Spleen (tissue), 11 donors: Measurements from ENCODE around the gene TCF20. TPM values are rescaled to one million over a fixed set of nuclear protein-coding genes. Genes with fewer than 3 reads are reported as not detected.
A peak's percentile ranks its signal among the peaks of the same experiment; 100 is the strongest.

Source experiments
- DNase-seq: peaks from one replicate; pipeline ENCODE4 v3.0.0-alpha.2; 2020
- H3K27ac ChIP-seq, 8 donors: fragments of 200-600 bp; sonication (generic) in 7 of 8; 1 replicate in 4 of 8; 2 replicates in 4 of 8; pipeline versions ENCODE4 v1.5.0 to v1.8.0; 2016 to 2021; ENCODE audit warnings: inconsistent platforms in 4 of 8, mild to moderate bottlenecking in 4 of 8, moderate library complexity in 1 of 8
- H3K27me3 ChIP-seq, 7 donors: fragments of 200-600 bp; sonication (generic) in 6 of 7; replicated peaks in 1 of 7; 1 replicate in 4 of 7; 2 replicates in 3 of 7; pipeline versions ENCODE4 v1.5.0 to v1.8.0; 2016 to 2021; ENCODE audit warnings: inconsistent platforms in 3 of 7, mild to moderate bottlenecking in 1 of 7
- H3K36me3 ChIP-seq, 6 donors: fragments of 200-600 bp; sonication (generic) in 5 of 6; 1 replicate in 4 of 6; 2 replicates in 2 of 6; pipeline versions ENCODE4 v1.5.0 to v1.8.0; 2016 to 2021; ENCODE audit warnings: inconsistent platforms in 2 of 6
- H3K4me1 ChIP-seq, 6 donors: fragments of 200-600 bp; sonication (generic) in 5 of 6; 1 replicate in 3 of 6; 2 replicates in 3 of 6; pipeline versions ENCODE4 v1.5.0 to v1.8.0; 2016 to 2021; ENCODE audit warnings: inconsistent platforms in 3 of 6
- H3K4me3 ChIP-seq, 8 donors: fragments of 200-600 bp; sonication (generic) in 7 of 8; 1 replicate in 4 of 8; 2 replicates in 4 of 8; pipeline versions ENCODE4 v1.5.0 to v1.8.0; 2016 to 2021; ENCODE audit warnings: inconsistent platforms in 4 of 8, mild to moderate bottlenecking in 4 of 8, moderate library complexity in 2 of 8
- H3K9me3 ChIP-seq, 8 donors: fragments of 200-600 bp; sonication (generic) in 7 of 8; 1 replicate in 4 of 8; 2 replicates in 4 of 8; pipeline versions ENCODE4 v1.5.0 to v1.8.0; 2016 to 2021; ENCODE audit warnings: inconsistent platforms in 4 of 8
- POLR2A ChIP-seq, 3 donors: fragments of 450-650 bp; IDR thresholded peaks; one replicate each; pipeline ENCODE4 v1.5.1; 2017; ENCODE audit warnings: antibody characterized with exemption in 3 of 3, mild to moderate bottlenecking in 1 of 3
- POLR2AphosphoS5 ChIP-seq, 3 donors: sonication (generic); formaldehyde crosslinking; IDR thresholded peaks; one replicate each; pipeline ENCODE4 v1.5.1; 2017; ENCODE audit warnings: antibody characterized with exemption in 3 of 3
- WGBS, 5 donors: extraction: QIAGEN DNeasy Blood & Tissue Kit in 3 of 5; methylation state at CpG; one replicate each; pipeline versions ENCODE4 v1.1.5 to v1.1.7; 2013 to 2018; 5-methylcytosine and 5-hydroxymethylcytosine counted together
- intact Hi-C: fragments of 100-400 bp; cut with DNase I; formaldehyde crosslinking; loops from one replicate; pipeline ENCODE4 v1.15.0; 2023; ENCODE audit warnings: low total_unique reads
- polyA plus RNA-seq, 3 donors: library from polyadenylated mRNA; stranded (reverse); fragments of 200-250 nt; gene quantifications; one replicate each; pipeline ENCODE4 v1.2.1, GENCODE V29; 2013
- total RNA-seq, 7 donors: library from RNA; depleted of rRNA in 3 of 7; stranded (reverse); fragments of >200 nt in 3 of 7; fragmentation: NEBNext Ultra II Directional in 4 of 7; extraction: Animal tissue kit (Norgen Biotek cat#: 25700) in 4 of 7; gene quantifications; one replicate each; pipeline versions ENCODE4 v1.1.0 to v1.2.1, GENCODE V29; 2016 to 2021
- TF ChIP-seq, protein P1 (sequence below), 11 experiments: fragments of 200-600 bp in 7 of 11; fragments of 450-650 bp in 4 of 11; sonication (generic) in 4 of 11; IDR thresholded peaks in 8 of 11; conservative IDR thresholded peaks in 3 of 11; 1 replicate in 7 of 11; 2 replicates in 4 of 11; pipeline versions ENCODE4 v1.4.0 to v1.8.0; 2016 to 2021; ENCODE audit warnings: antibody characterized with exemption in 11 of 11, inconsistent platforms in 4 of 11, mild to moderate bottlenecking in 1 of 11
- donor health status: healthy with polysubstance abuse.
- donor health status: DM: no; HTN: no; CAD: no; lungs with moderate emphysema.
- donor health status: DM: no; HTN: no; CAD: no.
- donor health status: Bipolar disorder and iron deficiency.
- donor health status: healthy.
- donor health status: DM: no; HTN: no; CAD: no.
- donor health status: DM: yes; HTN: yes; CAD: no.

TCF20 gene
- total and polyA plus RNA-seq, 10 donors: 4.4 to 54.1 (median 41.9) TPM

DNA sequence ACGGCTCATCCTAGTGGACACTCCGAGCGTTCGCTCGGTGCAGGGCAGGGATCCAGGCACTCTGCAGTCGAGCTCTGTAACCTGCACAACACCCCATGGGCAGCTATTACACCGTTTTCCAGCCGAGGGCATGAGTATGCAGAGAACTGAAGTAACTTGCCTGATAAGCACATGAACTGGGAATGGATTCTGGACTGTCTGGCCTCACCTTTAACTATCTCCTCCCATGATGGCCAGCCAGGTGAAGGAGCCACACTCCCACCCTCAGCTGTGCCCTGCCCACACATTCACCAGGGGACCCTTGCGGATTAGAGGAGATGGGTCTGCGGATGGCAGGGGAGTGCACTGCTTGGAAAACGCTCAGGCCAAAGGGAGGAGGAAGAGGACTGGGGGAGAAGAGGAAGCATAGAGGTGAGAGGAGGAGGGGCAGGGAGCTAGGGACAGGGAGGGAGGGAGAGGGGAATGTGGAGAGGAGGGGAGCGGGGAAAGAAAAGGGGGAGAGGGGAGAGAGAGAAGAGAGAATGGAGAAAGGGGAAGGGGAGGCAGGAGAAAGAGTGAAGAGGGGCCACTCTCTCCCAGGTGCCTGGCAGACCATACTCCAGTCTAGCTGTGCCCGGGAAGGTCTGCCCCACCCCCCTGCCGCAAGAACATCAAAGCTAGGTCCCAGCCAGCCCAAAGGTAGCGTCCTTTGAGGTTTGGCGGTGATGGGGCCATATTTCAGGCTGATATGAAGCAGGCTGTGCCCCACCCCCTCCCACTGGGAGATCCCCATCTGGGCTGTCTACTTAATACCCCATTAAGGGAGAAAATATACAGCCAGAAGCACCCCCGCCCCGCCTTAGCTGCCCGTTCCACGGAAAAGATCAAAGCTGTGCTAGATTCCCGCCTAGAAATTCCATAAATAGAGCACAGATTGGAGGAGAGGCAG, 33.2 kb upstream of the TCF20 start:
- intact Hi-C loops: no loop called here
- no peak for DNase-seq
- Histone ChIP-seq H3K4me3 (no peak overlapping the region), H3K4me1 (peaks cover 17 to 48% (median 32%) of the 10 kb centered on the region in 6 donors), H3K27ac (no peak overlapping the region), H3K9me3 (no peaks in the 10 kb centered on the region), H3K27me3 (peaks cover 0 to 15% (median 0%) of the 10 kb centered on the region in 7 donors), H3K36me3 (no peaks in the 10 kb centered on the region)
- whole genome bisulfite sequencing, 5 donors: 49 to 67% (median 64%) methylated on average over 16 to 21 of the region's 21 CpGs
- TF ChIP-seq POLR2A (IDR thresholded peaks at IDR 0.05) (no peak), POLR2AphosphoS5 (IDR thresholded peaks at IDR 0.05) (no peak)
- TF ChIP-seq, protein P1, sequence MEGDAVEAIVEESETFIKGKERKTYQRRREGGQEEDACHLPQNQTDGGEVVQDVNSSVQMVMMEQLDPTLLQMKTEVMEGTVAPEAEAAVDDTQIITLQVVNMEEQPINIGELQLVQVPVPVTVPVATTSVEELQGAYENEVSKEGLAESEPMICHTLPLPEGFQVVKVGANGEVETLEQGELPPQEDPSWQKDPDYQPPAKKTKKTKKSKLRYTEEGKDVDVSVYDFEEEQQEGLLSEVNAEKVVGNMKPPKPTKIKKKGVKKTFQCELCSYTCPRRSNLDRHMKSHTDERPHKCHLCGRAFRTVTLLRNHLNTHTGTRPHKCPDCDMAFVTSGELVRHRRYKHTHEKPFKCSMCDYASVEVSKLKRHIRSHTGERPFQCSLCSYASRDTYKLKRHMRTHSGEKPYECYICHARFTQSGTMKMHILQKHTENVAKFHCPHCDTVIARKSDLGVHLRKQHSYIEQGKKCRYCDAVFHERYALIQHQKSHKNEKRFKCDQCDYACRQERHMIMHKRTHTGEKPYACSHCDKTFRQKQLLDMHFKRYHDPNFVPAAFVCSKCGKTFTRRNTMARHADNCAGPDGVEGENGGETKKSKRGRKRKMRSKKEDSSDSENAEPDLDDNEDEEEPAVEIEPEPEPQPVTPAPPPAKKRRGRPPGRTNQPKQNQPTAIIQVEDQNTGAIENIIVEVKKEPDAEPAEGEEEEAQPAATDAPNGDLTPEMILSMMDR (IDR thresholded peaks at IDR 0.05 in 8 of 11, conservative IDR thresholded peaks at IDR 0.05 in 3 of 11): no peak

DNA sequence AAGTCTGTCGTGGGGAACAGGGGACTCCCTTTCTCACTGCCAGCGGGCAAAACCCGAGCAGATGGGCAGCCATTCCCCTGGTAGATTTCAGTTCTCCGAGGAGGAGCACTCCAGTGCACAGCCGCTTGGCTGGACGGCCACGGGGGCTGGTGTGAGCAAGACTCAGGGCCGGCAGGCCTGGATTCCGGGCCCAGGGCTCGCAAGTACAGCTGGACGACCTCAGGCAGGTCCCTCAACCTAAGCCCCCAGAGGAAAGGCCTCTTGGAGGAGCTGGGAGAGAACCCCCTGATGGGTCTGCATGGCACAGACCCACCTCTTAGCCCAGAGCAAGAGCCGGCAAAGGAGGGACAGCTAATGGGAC, 31.3 kb upstream of the TCF20 start:
- TF ChIP-seq, protein P1 (IDR thresholded peaks at IDR 0.05 in 8 of 11, conservative IDR thresholded peaks at IDR 0.05 in 3 of 11): no peak
- TF ChIP-seq POLR2AphosphoS5 (IDR thresholded peaks at IDR 0.05) (no peak), POLR2A (IDR thresholded peaks at IDR 0.05) (no peak)
- WGBS, 5 donors: 82 to 94% (median 91%) methylated on average over 8 to 12 of the region's 12 CpGs
- Histone ChIP-seq H3K27me3 (peaks cover 0 to 15% (median 0%) of the 10 kb centered on the region in 7 donors), H3K36me3 (no peaks in the 10 kb centered on the region), H3K4me1 (peaks cover 20 to 63% (median 41%) of the 10 kb centered on the region in 6 donors), H3K4me3 (no peak overlapping the region), H3K9me3 (no peaks in the 10 kb centered on the region), H3K27ac (peak overlapping the region in 1 of 8 donors; percentile 83)
- no peak for DNase-seq
- intact Hi-C loops: no loop called here

DNA sequence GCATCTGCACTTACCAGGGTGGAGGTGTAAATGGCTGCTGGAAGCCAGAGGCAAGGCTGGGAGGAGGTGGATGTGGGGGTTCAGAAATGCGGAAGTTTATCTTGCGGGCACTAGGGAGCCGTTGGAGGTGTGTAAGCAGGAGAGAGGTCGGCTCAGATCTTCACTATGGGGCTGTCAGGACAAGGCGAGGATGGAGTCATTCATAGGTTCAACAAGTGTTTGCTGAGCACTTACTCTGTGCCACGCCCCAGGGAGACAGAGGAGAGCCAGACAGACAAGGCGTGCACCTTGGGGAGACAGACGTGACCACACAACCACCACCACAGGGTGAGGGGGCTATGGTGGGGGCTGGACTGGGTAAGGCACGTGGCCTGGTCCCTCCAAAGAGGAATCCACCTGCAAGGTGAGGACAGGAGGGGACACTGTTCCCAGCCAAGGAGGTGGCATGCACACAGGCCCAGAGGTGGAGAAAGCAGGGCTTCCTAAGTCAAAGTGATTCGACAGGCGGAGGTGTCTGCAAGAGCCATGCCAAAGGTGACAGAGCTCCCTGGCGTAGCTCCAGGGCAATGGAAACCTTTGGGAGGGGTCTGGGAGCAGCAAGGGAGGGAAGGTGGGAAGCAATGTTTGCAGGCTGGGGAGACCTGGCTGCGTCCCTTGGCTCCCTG, 30.8 kb upstream of the TCF20 start:
- WGBS, 5 donors: 54 to 68% (median 61%) methylated on average over 13 of the region's 13 CpGs
- intact Hi-C loops: no loop called here
- H3K4me3 ChIP-seq: peak overlapping the region in 2 of 8 donors; percentile 19 to 59
- no peaks in the 10 kb centered on the region for H3K36me3 ChIP-seq
- no peak for DNase-seq
- TF ChIP-seq, protein P1 (IDR thresholded peaks at IDR 0.05 in 8 of 11, conservative IDR thresholded peaks at IDR 0.05 in 3 of 11): no peak
- TF ChIP-seq POLR2AphosphoS5 (IDR thresholded peaks at IDR 0.05) (no peak), POLR2A (IDR thresholded peaks at IDR 0.05) (no peak)
- peaks cover 25 to 69% (median 46%) of the 10 kb centered on the region in 6 donors for H3K4me1 ChIP-seq
- H3K9me3 ChIP-seq: no peaks in the 10 kb centered on the region
- peak overlapping the region in 4 of 8 donors; percentile 74 to 83 (median 76) for H3K27ac ChIP-seq
- peaks cover 0 to 13% (median 0%) of the 10 kb centered on the region in 7 donors for H3K27me3 ChIP-seq
